ENCODE measurements around the gene LMOD2.
"Not testable (repeated sequence)": the region's sequence is repeated elsewhere in the genome, so short reads cannot be mapped to it uniquely, and the experiment has no call there.

Gene LMOD2, protein sequence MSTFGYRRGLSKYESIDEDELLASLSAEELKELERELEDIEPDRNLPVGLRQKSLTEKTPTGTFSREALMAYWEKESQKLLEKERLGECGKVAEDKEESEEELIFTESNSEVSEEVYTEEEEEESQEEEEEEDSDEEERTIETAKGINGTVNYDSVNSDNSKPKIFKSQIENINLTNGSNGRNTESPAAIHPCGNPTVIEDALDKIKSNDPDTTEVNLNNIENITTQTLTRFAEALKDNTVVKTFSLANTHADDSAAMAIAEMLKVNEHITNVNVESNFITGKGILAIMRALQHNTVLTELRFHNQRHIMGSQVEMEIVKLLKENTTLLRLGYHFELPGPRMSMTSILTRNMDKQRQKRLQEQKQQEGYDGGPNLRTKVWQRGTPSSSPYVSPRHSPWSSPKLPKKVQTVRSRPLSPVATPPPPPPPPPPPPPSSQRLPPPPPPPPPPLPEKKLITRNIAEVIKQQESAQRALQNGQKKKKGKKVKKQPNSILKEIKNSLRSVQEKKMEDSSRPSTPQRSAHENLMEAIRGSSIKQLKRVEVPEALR

DNA sequence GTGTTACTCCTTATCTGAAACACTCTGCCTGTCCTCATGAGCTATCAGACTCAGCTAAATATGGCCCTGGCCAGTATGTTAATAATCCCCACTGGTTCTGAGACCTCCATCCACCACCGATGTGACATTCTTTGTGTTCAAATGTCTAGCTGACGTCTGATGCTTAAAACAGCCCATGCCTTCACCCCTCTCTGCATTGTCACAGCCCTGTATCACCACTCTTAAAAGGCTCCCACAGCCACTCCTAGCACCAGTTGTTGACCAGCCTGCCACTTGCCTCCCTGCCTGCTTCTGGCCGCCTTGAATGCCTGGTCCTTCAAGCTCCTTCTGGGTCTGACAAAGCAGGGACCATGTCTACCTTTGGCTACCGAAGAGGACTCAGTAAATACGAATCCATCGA is at the start of gene LMOD2:
LMOD2 (plus strand) TSS at position 253 of the 400 bp plus-strand sequence; CDS start at position 351, 98 bp downstream.
- no peak for DNase-seq (ENCODE audit: low read depth, low spot score)

DNA sequence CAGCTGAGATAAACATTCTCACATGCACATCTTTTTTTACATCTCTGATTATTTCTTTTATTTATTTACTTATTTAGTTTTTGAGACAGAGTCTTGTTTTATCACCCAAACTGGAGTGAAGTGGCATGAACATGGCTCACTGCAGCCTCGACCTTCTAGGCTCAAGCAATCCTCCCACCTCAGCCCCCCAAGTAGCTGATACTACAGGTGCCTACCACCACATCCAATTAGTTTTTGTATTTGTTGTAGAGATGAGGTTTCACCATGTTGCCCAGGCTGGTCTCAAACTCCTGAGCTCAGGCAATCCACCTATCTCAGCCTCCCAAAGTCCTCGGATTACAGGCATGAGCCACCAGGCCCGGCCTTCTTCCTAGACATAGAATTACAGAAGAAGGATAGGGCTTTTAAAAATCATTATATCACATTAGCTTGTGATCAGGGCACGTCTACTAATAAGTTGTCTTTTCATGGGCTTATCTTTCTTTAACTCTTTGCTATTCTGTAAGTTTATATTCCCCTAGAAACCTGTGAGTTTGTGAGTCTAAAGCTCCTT is 48.2 kb upstream of the LMOD2 start:
- DNase-seq (ENCODE audit: low read depth, low spot score), result no peak

DNA sequence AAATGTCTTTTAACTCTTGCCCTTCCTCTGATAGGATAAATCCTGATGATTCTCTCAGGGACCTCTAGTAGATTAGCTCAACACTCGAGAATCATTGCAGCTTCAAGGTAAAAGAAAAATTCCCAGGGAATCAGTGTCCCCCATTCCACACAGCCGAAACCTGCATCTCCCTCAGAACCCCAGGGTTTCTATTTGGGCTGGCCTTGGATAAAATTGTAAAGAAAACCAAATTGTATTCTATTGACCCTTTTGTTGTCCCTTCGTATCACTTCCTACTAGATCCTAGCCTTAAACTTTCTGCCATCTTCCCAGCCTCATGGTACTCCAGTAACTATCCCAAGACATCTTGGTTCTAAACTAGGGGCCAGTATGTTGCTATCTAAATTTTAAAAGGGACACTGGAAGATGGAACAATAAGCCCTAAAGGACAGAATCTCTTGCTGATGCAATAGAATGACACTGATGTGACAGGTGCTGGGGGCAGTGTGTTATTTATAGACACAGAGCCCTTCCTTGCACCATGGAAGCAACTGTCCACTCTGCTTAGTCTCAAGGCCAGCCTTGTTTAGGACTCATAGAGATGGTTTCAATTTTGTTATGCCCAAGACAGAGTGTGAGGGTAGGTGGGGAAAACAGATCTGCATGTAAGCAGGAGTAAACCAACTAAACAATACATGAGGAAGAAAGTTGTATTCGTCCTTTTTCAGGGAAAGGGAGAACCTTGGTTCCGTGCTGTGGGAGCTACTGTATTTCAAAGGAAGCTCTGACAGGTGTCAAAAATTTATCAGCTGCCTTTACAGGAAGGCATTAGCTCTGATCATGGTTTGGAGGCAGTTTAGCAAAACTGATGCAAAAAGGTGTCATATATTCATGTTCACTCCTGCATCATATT is 46.4 kb upstream of the LMOD2 start:
- no peak for DNase-seq (ENCODE audit: low read depth, low spot score)

DNA sequence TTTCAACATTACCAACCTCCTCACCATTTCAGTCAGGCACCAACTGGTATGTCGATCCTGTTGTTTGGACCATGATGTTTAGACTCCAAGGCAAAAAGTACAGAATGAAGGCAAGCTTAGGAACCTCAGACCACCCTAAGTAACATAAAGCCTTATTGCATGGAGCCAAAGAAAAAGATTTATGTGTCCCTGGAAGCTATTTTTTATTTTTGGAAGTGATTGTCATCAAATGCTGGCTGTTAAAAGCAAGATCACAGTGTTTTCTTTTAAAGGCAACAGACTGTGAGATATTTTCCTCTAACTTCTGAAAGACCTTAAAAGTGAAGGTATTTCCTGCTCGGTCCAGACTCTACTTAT is 45.8 kb upstream of the LMOD2 start:
- no peak for DNase-seq (ENCODE audit: low read depth, low spot score)

DNA sequence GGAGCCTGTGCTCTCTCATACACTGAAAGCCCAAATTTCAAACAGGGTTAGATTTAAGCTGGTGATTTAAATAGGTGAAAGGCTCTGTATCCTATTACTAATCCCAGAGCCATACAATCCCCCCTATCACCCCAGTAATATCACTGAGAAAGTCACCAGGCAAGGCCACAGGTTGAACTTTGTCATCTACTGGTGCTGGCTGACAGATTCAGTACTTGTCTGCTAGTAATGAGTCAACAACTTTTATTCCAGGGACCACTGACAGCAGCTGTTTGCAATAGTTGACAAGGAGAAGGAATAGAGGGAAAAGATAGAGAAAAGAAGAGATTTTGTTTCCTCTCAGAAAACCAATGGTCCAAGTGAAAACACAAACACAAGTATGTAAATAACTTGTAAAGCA is 43.6 kb upstream of the LMOD2 start:
- no peak for DNase-seq (ENCODE audit: low read depth, low spot score)

DNA sequence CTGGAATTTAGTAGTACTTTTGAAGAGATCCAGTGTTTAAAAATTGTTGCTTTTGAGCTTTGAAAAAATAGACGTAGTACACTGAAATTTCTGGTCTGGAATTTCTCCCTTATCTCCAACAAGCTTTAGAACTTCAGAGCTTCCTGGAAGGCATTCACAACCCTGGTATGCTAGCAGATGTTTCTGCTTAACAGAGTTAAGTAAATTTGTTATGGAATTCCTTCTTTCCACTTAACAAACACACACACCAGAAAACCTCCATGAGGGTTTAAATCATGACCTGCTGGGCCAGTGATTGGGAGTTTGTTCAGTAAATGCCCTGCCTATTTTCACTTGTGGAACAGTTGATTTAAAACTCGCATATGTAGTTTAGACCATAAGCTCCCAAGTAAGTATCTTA is 40.3 kb upstream of the LMOD2 start:
- no peak for DNase-seq (ENCODE audit: low read depth, low spot score)

DNA sequence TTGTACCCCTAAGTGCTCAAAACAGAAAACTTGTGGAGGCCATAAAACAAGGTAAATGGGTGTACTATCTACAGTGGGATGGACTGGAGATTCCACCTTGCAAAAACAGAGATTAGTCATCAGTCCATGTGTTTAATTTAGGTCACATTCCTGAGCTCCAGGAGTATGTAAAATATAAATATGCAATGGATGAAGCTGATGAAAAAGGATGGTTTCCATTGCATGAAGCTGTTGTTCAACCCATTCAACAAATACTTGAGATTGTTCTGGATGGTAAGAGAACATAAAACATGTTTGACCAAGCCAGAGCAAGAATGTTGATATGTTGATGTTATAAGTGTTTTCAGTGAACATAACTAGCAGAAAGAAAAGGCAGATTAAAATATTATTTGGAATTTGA is 39.4 kb upstream of the LMOD2 start:
- no peak for DNase-seq (ENCODE audit: low read depth, low spot score)

DNA sequence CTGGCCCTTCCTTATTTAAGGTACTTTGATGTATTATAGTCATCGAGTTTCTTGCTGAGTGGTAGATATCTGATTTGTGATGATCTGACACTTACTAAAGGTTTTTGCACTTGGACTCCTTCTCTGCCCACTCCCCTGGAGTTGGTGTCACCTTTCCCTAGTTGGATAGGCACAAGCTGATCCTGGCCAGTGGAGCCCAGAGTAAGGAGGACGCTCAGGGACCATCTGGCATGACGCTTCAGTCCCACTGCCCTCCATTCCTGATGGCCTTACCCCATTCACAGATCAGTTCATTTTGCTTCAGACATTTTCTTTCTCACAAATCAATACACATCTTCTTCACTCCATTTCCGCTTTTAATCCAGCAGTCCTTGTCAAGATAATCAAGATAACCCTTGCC is 34.0 kb upstream of the LMOD2 start:
- no peak for DNase-seq (ENCODE audit: low read depth, low spot score)

DNA sequence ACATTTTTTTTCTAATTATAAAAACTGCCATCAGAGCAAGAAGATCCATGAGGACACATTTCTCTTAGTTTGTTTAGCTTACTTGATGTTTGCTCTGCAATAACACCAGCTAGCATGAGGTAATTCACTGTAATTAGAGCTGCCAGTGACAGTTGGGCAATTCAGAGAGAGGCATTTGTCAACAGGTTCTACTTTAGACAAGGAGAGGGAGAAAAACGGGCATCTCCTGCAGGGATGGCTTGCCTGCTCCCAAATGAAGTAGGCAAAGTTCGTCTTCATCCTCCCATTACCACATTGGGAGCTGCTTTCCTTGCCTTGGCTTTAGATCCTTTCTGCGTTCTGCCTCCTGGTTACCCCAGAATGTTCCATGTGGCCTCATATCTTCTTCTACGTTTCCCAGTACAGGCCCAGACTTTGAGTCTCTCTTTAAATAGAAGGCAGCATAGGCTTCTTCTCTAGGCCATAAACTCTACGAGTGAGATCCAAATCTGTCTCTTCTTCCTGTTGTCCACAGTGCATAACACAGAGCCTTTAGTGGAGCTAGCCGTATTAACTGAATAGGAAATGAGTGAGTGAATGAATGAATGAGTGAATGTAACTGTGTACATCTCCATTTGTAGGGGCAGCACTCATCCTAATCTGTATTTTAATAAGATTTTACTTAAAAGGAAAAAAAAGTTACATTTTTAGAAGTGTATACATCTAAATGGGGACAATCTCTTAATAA is 32.8 kb upstream of the LMOD2 start:
- no peak for DNase-seq (ENCODE audit: low read depth, low spot score)

DNA sequence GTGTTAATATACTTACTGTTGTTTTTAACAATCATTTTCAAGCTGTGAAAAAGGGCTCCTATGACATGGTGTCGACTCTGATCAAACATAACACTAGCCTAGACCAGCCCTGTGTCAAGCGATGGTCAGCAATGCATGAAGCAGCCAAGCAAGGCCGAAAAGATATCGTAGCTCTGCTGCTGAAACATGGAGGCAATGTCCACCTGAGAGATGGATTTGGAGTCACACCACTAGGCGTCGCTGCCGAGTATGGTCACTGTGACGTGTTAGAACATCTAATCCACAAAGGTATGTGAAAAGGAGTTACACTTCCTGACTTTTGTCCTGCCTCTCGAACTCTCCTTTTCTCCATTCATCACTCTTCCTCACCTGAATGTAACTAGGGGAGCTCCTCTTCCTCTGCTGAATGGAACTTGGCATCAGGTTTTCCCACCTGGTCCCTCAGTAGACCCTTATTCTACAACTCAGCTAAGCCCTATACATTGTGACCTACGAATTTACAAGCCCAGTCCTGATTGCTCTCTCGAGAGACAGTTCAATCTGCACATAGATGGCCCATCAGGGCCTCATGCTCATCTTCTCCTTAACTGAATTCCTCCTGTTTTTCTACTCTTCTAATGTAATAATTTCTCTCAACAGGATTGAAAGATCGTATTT is 31.0 kb upstream of the LMOD2 start:
- DNase-seq (ENCODE audit: low read depth, low spot score), result peak; percentile 10

DNA sequence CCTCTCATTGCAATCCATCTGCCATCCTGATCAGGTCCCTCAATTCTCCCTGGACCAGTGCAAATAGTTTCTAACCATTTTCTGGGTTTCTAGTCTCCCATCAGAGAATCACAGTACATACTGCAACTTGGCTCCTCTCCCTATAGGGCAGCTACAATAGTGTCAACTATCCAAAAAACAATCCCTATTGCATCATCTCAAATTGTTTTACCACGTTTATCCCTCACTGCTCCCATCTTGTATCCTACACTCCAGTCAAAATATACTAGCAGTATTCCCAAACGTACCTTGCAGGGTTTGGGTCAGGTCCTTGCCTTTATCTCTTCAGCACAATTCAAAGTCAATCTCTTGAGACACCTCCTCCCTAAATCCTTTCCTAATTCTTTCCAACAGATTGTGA is 30.4 kb upstream of the LMOD2 start:
- DNase-seq (ENCODE audit: low read depth, low spot score), result no peak

DNA sequence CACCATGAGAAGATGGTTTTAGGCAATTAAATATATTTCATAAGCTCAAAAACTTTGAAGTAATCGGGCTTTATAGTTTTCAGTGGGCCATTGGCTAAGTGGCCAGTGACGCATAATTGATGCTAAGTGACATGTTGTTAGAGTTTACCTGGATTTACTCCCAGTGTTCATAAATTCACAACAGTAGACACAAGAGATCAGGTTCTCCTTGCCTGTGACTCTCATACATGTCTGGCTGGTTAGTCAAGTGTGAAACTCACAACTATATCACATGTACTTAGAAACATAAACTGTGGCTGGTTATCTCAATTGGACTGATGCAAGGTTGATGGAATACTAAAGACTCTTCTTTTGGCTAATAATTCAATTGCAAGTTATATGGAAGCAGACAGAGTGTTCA is 27.8 kb upstream of the LMOD2 start:
- DNase-seq (ENCODE audit: low read depth, low spot score), result no peak

DNA sequence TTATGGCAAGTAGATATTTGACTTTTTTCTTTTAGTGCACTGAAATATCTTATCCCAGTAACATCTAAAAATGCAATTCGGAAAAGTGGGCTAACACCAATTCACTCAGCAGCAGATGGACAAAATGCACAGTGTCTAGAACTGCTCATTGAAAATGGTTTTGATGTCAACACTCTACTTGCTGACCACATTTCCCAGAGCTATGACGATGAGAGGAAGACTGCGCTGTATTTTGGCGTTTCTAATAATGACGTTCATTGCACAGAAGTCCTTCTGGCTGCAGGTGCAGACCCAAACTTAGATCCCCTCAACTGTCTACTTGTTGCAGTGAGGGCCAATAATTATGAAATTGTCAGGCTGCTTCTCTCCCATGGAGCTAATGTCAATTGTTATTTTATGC is 26.8 kb upstream of the LMOD2 start:
- DNase-seq (ENCODE audit: low read depth, low spot score), result no peak

DNA sequence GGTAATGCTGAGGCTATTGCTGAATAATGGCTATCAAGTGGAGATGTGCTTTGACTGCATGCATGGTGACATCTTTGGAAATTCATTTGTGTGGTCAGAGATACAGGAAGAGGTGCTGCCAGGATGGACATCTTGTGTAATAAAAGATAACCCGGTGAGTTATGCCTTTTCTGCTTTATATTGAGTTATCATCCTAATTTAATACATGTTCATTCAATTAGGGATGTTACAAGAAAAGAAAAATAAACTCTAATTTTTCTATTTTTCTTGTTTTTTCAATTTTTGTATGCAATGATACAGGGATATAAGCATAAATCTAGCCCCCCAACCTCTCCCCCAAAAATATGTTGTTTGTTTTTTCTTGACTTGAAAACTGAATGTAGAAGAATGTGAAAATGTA is 26.4 kb upstream of the LMOD2 start:
- no peak for DNase-seq (ENCODE audit: low read depth, low spot score)

DNA sequence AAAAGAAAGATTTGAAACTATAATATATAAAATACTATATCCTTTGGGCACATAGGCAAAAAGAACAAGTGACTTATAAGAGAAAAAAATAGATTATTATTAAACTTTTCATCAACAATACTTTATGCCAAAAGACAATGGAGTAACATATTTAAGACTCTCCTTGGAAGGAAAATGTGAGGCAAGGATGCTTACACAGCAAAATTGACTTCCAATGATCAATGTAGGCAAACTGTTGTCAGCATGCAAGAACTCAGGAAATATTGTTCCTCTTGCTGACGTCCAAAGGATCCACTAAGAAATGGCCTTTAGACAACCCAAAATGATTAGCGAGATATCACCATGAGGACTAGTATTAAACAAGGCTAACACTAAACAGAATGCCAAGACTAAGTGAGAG is 22.9 kb upstream of the LMOD2 start:
- no peak for DNase-seq (ENCODE audit: low read depth, low spot score)

DNA sequence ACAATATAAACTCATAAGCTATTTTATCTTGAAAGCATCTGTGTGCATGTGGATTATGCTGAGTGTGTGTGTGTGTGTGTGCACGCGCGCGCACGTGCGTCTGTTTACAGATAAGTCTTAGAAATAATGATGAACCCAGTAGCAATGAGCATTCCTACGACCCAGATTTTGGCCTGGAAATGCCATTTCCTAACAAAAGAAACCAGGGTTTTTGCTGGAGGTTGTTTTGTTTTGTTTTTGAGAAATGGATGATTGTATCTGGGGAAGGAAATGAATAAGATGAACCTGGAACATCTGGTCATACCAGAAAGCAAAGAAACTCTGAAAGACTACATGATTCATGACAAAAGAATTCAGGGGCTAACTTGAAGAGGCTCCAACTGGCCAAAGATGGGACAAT is 22.1 kb upstream of the LMOD2 start:
- no peak for DNase-seq (ENCODE audit: low read depth, low spot score)

DNA sequence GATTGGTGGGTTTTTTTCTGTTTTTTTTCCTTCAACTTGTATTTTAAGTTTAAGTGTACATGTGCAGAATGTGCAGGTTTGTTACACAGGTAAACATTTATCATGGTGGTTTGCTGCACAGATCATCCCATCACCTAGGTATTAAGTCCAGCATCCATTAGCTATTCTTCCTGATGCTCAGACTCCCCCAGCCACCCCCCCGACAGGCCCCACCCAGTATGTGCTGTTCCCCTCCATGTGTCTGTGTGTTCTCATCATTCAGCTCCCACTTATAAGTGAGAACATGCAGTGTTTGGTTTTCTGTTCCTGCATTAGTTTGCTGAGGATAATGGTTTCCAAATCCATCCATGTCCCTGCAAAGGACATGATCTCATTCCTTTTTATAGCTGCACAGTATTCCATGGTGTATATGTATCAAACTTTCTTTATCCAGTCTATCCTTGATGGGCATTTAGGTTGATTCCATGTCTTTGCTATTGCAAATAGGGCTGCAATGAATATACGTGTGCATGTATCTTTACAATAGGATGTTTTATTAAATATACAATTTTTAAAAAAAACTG is 21.6 kb upstream of the LMOD2 start:
- DNase-seq (ENCODE audit: low read depth, low spot score), result not testable (repeated sequence)

DNA sequence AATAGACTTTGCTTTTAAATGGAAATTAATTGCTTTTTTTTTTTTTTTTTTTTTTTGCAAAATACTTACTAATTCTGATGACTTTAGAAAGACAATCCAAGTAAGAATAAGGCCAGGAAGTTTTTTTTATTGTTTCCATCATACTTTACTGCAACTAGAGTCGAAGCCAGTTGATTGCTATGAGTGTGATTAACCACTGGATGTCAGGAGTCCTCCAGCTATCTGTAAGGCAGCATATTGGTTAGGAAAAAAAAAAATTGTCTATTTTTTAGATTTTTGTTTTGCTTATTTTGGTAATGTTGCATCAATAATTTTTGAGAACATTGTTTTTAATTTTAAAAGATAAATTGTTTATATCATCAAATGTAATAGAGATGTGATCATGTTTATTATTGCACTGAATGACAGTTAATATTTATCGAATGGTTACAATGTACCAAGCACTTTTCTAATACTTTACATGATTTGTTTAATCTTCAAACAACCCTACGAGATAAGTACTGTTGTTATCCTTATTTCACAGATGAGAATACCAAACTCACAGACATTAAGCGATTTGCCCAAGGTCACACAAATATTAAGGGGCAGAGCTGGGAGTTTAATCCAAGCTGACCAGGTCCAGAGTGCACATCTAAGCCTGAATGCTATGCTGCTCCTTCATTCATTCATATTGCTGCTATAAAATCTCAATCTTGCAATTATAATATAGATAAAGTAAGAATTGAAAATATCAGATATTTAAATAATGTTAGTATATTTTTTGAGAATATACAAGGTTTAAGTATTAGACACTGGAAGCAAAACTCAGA is 19.9 kb upstream of the LMOD2 start:
- no peak for DNase-seq (ENCODE audit: low read depth, low spot score)

DNA sequence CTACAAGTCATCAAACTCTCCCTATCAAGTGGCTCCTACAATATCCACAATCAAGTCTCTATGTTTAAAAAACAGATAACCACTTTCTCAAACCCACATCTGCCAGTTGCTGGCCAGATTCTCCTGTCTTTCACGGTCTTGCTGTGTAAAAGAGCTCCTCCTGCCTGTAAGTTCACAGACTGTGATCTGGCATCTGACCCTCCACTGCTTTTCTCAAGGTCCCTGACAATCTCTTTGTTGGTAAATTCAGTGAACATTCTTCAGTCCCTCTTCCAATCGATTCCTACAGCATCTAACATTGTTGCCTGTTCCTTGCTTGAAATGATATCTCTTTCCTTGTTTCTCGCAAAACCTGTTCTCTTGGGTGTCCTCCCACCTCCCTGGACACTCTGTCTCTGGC is 18.5 kb upstream of the LMOD2 start:
- DNase-seq (ENCODE audit: low read depth, low spot score), result no peak

DNA sequence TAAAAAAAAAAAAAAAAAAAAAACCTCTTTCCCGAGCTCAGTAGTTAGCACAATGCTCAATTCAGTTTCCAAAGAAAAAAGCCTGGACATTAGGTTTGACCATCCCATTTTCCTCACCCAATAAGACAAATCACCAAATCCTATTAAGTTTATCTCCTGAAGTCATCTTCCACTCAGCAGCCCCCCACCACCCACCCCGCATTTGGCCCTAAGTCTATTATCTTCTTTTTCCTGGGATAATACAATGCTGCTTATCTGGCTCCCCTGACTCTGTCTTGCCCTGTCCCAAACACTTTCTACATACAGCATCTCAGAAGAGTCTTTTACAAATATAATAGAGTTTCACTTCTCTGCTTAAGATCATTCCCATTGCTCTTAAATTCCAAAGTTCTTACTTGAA is 17.8 kb upstream of the LMOD2 start:
- no peak for DNase-seq (ENCODE audit: low read depth, low spot score)
